Measurements from ENCODE around the gene USP40.

The USP40 gene

GRCh38 chr2:233486778-233487552 is 79.6 kb downstream of the USP40 start:
- Histone ChIP-seq H3K36me3 (ENCODE audit: insufficient read depth, low read length) (peaks cover 40% of the 10 kb centered on the region), H2AFZ (ENCODE audit: low read depth, low read length) (no peak overlapping the region), H3K4me1 (ENCODE audit: insufficient read depth, low read length) (no peaks in the 10 kb centered on the region), H3K27me3 (ENCODE audit: insufficient read depth, low read length) (no peaks in the 10 kb centered on the region), H3K9me3 (ENCODE audit: low read length) (peaks cover 2% of the 10 kb centered on the region), H3K4me3 (ENCODE audit: low read length) (no peak overlapping the region)

- no peak overlapping the region for H2AFZ ChIP-seq (ENCODE audit: low read depth, low read length)
- peaks cover 2% of the 10 kb centered on the region for H3K9me3 ChIP-seq (ENCODE audit: low read length)
- no peaks in the 10 kb centered on the region for H3K4me1 ChIP-seq (ENCODE audit: insufficient read depth, low read length)
- peaks cover 44% of the 10 kb centered on the region for H3K36me3 ChIP-seq (ENCODE audit: insufficient read depth, low read length)
- no peaks in the 10 kb centered on the region for H3K27me3 ChIP-seq (ENCODE audit: insufficient read depth, low read length)
- H3K4me3 ChIP-seq (ENCODE audit: low read length), result no peak overlapping the region
These were observed 80.2 kb downstream of the USP40 start for GRCh38 chr2:233486357-233486756.

GRCh38 chr2:233485726-233486125 is 80.9 kb downstream of the USP40 start:
- Histone ChIP-seq H3K4me1 (ENCODE audit: insufficient read depth, low read length) (no peaks in the 10 kb centered on the region), H2AFZ (ENCODE audit: low read depth, low read length) (no peak overlapping the region), H3K36me3 (ENCODE audit: insufficient read depth, low read length) (peaks cover 47% of the 10 kb centered on the region)

GRCh38 chr2:233482616-233483015 is 84.0 kb downstream of the USP40 start:
- peaks cover 41% of the 10 kb centered on the region for H3K36me3 ChIP-seq (ENCODE audit: insufficient read depth, low read length)
- H2AFZ ChIP-seq (ENCODE audit: low read depth, low read length), result no peak overlapping the region

More at GRCh38 chr2:233485726-233486125, 80.9 kb downstream of the USP40 start:
- Histone ChIP-seq H3K4me3 (ENCODE audit: low read length) (no peak overlapping the region), H3K9me3 (ENCODE audit: low read length) (peaks cover 2% of the 10 kb centered on the region), H3K27me3 (ENCODE audit: insufficient read depth, low read length) (no peaks in the 10 kb centered on the region)

GRCh38 chr2:233481368-233482142 is 85.0 kb downstream of the USP40 start:
- Histone ChIP-seq H3K4me1 (ENCODE audit: insufficient read depth, low read length) (no peaks in the 10 kb centered on the region), H3K4me3 (ENCODE audit: low read length) (no peak overlapping the region), H3K27me3 (ENCODE audit: insufficient read depth, low read length) (no peaks in the 10 kb centered on the region), H2AFZ (ENCODE audit: low read depth, low read length) (no peak overlapping the region), H3K36me3 (ENCODE audit: insufficient read depth, low read length) (peaks cover 44% of the 10 kb centered on the region), H3K9me3 (ENCODE audit: low read length) (peaks cover 2% of the 10 kb centered on the region)

More at GRCh38 chr2:233482616-233483015, 84.0 kb downstream of the USP40 start:
- Histone ChIP-seq H3K4me3 (ENCODE audit: low read length) (no peak overlapping the region), H3K4me1 (ENCODE audit: insufficient read depth, low read length) (no peaks in the 10 kb centered on the region), H3K9me3 (ENCODE audit: low read length) (peaks cover 2% of the 10 kb centered on the region), H3K27me3 (ENCODE audit: insufficient read depth, low read length) (no peaks in the 10 kb centered on the region)

GRCh38 chr2:233480490-233481202 is 85.9 kb downstream of the USP40 start:
- H2AFZ ChIP-seq (ENCODE audit: low read depth, low read length), result no peak overlapping the region
- H3K9me3 ChIP-seq (ENCODE audit: low read length), result peaks cover 2% of the 10 kb centered on the region
- H3K4me1 ChIP-seq (ENCODE audit: insufficient read depth, low read length), result no peaks in the 10 kb centered on the region
- H3K27me3 ChIP-seq (ENCODE audit: insufficient read depth, low read length), result no peaks in the 10 kb centered on the region
- no peak overlapping the region for H3K4me3 ChIP-seq (ENCODE audit: low read length)
- peaks cover 46% of the 10 kb centered on the region for H3K36me3 ChIP-seq (ENCODE audit: insufficient read depth, low read length)

GRCh38 chr2:233479616-233480489 is 86.7 kb downstream of the USP40 start:
- peaks cover 38% of the 10 kb centered on the region for H3K36me3 ChIP-seq (ENCODE audit: insufficient read depth, low read length)
- no peak overlapping the region for H2AFZ ChIP-seq (ENCODE audit: low read depth, low read length)
- no peak overlapping the region for H3K4me3 ChIP-seq (ENCODE audit: low read length)
- no peaks in the 10 kb centered on the region for H3K4me1 ChIP-seq (ENCODE audit: insufficient read depth, low read length)
- peaks cover 2% of the 10 kb centered on the region for H3K9me3 ChIP-seq (ENCODE audit: low read length)
- no peaks in the 10 kb centered on the region for H3K27me3 ChIP-seq (ENCODE audit: insufficient read depth, low read length)

- peaks cover 2% of the 10 kb centered on the region for H3K9me3 ChIP-seq (ENCODE audit: low read length)
- H3K36me3 ChIP-seq (ENCODE audit: insufficient read depth, low read length), result peaks cover 23% of the 10 kb centered on the region
- no peaks in the 10 kb centered on the region for H3K27me3 ChIP-seq (ENCODE audit: insufficient read depth, low read length)
- no peaks in the 10 kb centered on the region for H3K4me1 ChIP-seq (ENCODE audit: insufficient read depth, low read length)
- no peak overlapping the region for H2AFZ ChIP-seq (ENCODE audit: low read depth, low read length)
- no peak overlapping the region for H3K4me3 ChIP-seq (ENCODE audit: low read length)
These were observed 88.8 kb downstream of the USP40 start for GRCh38 chr2:233477548-233478433.

GRCh38 chr2:233476651-233477547 is 89.7 kb downstream of the USP40 start:
- Histone ChIP-seq H2AFZ (ENCODE audit: low read depth, low read length) (no peak overlapping the region), H3K36me3 (ENCODE audit: insufficient read depth, low read length) (peaks cover 18% of the 10 kb centered on the region), H3K27me3 (ENCODE audit: insufficient read depth, low read length) (no peaks in the 10 kb centered on the region), H3K4me3 (ENCODE audit: low read length) (no peak overlapping the region), H3K9me3 (ENCODE audit: low read length) (no peaks in the 10 kb centered on the region), H3K4me1 (ENCODE audit: insufficient read depth, low read length) (no peaks in the 10 kb centered on the region)

- H3K9me3 ChIP-seq (ENCODE audit: low read length), result no peaks in the 10 kb centered on the region
- H3K4me1 ChIP-seq (ENCODE audit: insufficient read depth, low read length), result no peaks in the 10 kb centered on the region
- H3K36me3 ChIP-seq (ENCODE audit: insufficient read depth, low read length), result peaks cover 15% of the 10 kb centered on the region
- H2AFZ ChIP-seq (ENCODE audit: low read depth, low read length), result no peak overlapping the region
- no peak overlapping the region for H3K4me3 ChIP-seq (ENCODE audit: low read length)
- no peaks in the 10 kb centered on the region for H3K27me3 ChIP-seq (ENCODE audit: insufficient read depth, low read length)
These were observed 90.5 kb downstream of the USP40 start for GRCh38 chr2:233476063-233476410.
